SKM-1 (cell line): ENCODE measurements around the gene TBCC.

Experiments used
- DNase-seq: peaks from one replicate; lab custom pipeline; 2025; ENCODE audit not compliant: unreplicated experiment; lab: John Stamatoyannopoulos, UW

TBCC gene

DNA sequence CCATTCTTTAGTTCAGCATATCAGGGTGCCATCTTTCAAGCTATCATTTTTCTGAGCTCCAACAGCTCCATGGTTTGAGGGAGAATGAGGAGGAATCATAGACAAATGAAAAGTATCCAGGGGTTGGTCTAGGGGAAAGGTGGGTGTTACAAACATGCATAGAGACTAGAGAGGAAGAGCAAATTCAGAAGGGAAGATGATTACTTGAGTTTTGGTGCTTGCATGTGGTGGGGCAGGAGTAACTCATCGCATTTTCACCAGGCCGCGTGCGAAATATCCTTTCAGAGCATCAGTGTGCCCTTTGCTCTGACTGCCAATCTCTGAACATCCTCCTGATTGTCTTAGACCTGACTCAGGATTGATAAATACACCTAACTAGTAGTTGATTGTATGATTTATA, 28.3 kb upstream of the TBCC start:
- no peak for DNase-seq

GRCh38 chr6:42771741-42772100, 25.8 kb upstream of the TBCC start:
- no peak for DNase-seq

DNA sequence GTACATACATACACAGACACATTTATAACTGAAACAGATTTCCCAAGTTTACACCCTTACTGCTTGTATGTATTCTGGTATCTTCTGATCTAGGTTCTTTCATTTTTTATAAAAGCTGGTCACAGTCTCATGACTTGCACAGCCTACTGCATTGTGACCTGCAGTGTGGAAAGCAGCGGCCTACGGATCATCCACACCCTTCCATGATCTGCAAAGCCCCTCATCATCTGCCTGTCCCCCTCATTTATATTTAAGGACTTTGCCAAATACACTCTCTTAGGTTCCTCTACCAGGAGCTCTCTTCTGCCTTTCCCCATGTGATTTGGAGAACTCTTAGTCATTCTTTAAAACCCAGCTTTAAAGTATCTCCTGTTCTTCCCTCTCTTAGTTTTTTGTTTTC, 23.9 kb upstream of the TBCC start:
- DNase-seq, result no peak

DNA sequence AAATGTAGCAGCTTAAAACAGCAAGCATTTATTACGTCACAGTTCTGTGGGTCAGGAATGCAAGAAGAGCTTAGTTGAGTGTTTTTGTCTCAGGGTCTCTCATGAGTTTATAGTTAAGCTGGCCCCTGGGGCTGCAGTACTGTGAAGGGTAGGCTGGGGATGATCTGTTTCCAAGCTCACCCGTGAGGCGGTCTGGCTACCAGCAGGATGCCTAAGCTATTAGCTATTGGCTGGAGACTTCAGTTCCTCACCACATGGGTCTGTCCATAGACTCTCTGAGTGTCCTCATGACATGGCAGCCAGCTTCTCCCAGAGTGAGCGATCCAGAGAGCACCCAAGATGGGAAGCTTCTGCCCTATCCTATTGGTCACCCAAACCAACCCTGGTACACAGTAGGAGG, 23.1 kb upstream of the TBCC start:
- no peak for DNase-seq

GRCh38 chr6:42766163-42766670, 20.3 kb upstream of the TBCC start:
- no peak for DNase-seq

GRCh38 chr6:42764911-42765648, 19.2 kb upstream of the TBCC start:
- no peak for DNase-seq

DNA sequence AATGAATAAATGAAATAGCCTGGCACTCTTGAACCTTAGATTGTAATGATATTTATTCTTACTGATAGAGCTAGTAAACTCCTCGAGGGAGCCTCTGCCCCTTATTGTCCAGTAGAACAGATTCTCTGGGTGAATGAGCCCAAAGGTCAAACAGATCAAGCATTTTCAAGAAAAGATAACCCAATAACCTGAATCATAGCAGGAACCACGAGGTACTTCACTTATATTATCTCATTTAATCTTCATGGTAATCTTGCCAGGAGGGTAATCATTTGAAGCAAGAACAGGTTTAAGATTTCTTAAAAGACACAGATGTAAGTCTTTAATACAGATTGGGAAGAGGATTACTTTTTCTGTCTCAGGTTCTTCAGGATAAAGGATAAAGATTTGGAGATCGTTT, 17.0 kb upstream of the TBCC start:
- no peak for DNase-seq

DNA sequence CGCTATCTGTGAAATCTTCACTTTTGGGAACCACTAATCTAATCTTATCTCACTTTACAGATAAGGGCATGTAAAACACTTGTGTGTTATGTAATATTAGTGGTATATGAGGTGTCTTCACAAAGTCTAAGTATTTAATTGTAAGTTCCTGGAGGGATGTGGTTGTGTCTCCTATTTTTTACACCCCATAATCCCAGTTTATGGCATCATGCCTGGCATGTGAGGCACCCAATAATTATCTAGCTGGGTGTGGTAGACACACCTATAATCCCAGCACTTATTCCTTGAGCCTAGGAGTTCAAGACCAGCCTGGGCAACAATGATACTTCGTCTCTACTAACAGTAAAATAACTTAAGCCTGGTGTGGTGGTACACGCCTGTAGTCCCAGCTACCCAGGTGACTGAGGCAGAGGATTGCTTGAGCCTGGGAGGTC, 16.5 kb upstream of the TBCC start:
- DNase-seq, result no peak

GRCh38 chr6:42761287-42762067, 15.6 kb upstream of the TBCC start:
- DNase-seq, result no peak

- DNase-seq, result no peak
Observed at GRCh38 chr6:42758756-42759430, 13.0 kb upstream of the TBCC start.

DNA sequence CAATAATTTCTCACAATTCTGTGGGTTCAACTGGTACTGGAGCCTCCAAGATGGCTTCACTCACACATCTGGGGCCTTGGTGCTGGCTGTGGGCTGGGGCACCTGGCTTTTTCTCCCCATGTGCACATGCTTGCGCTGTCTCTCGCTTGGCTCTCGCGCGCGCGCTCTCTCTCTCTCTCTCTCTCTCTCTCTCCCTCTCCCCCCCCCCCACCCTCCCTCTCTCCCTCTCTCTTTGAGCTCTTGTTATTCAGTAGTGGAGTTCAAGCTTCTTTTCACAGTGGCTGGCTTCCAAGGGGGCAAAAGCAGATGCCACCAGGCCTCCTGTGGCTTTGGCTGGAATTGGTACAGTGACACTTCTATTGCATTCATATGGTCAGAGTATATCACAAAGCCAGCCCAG, 10.8 kb upstream of the TBCC start:
- no peak for DNase-seq

DNA sequence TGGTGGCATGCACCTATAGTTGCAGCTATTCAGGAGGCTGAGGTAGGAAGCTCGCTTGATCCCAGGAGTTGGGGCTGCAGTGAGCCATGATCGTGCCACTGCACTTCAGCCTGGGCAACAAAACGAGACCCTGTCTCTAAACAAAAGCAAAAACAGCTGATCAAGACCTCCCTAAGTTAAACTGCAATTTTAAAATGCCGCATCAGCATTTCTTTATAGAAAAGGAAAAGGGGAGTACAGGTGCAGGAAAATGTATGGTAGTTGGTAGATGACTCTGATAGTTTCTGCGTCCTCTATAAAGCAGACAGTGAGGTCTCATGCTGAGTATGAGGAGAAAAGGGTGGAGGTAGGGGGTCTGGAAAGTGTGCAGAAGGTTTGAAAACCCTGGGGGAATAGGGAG, 8.9 kb upstream of the TBCC start:
- no peak for DNase-seq

- DNase-seq, result no peak
Observed at GRCh38 chr6:42751055-42751454, 5.2 kb upstream of the TBCC start.

- no peak for DNase-seq
Observed at GRCh38 chr6:42748203-42748898, 2.4 kb upstream of the TBCC start.

DNA sequence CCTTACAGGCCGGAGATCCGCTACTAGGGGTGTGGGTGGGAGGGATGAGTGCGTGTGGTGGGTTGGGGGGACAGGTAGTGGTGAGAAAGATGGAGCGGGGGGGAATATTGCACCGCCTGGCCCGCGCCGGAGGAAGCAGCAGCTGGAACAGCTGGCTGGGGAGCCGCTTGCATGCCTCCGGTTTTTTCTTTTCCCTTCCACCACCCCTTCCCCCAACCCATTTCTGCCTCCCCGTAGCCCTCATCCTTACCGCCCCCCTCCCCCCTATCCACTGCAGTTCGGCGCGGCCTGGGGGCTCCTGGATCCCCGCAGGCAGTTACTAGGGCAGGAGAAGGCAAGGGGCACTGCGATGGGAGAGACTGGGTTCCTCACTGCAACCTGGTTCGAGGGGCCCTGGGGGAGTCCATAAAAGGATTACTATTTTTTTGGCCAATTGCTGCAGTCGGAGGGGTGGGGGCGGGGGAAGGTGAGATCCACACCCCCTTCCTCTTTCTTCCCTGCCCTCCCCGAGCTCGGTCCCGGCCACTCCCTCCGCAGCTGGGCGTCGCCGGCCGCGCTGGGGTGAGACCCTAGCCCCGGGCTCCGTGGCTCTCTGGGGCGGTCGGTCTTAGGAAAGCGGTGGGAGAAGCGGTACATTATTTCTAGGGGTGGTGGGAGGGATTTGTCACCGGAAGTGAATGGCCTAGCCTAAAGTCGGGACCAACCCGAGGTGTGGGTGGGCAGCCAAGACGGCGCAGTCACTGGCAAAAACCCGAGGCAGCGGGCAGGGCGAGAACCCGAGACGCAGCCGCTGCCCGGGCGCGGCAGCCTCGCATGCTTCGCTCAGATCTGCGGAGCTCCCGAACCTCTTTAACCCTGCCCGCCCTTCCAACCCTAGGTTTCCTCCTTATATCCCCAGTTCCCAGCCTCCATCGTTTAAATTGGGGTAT, 824 bp upstream of the TBCC start:
- DNase-seq, result peak; percentile 67

DNA sequence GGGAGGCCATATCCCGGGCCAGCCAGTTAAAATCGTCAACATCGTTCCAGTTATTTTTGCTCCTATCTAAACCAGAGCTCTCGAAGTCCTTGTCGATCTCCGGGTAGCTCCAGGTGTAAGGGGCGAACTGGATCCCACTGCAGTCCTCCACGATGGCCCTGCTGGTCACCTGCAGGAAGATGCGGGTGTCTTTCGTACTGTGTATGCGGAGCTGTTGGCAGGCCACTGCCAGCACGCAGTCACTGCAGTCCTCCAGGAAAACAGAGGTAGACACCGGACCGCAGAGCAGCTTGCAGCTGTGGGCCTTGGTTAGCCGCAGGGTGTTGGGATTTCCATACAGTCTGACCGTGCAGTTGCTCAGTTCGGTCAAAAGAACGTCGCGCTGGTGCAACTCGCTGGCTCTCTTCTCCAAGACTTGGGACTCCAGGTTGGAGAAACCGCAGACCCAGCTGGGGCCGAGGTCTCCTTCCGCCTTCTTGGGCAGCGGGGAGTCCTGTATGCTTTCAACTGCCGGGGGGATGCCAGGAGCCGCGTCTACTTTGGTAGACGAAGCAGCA, 742 bp downstream of the TBCC start:
- no peak for DNase-seq

DNA sequence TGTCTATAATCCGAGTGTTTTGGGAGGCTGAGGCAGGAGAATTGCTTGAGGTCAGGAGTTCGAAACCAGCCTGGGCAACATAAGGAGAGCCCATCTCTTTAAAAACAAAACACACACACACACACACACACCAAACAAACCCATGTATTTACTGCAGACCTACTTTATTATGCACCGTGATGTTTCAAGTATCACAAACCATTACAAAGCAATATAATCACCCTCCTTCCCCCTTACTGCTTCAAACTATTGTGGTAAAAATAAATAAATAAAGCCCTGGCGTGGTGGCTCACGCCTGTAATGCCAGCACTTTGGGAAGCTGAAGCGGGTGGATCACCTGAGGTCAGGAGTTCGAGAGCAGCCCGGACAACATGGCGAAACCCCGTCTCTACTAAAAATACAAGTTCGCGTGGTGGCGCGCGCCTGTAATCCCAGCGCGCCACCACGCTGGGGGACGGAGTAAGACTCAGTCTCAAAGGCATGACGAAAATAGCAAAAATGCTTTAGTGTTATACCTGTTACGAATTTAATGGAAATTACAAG, 1.5 kb downstream of the TBCC start:
- no peak for DNase-seq

DNA sequence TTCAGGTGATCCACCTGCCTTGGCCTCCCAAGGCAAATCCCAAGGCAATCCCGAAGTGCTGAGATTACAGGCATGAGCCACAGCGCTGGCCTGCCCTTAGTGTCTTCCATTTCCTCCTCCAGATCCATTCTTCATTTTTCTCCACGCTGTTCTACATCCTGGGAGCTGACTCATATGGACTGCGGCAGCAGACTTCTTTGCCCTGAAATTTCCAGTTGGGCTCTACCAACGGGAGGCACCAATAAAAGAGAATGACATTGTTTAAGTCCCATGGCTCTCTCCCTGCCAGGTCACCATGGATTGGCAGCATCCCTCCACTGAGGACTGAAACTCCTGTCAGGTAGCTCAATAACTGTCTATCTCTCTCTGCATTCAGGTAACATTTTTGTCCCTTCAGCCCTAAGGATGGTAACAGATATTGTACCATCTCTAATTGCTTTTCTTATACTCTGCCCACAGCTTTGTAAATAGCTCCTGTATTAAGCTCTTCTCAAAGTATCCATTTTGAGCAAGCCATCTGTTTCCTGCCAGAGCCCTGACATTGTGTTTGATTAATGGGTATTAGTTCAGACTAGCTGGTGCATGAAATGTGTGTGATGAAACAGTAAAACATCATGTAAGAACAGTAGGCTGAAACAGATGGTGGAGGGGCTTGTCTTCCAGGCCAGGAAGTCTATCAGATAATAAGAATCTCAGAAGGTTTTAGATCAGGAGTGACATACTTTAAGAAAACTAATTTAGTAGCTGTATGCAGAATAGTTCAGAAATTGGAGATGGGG, 3.6 kb downstream of the TBCC start:
- no peak for DNase-seq

- no peak for DNase-seq
Observed at GRCh38 chr6:42740725-42741124, 5.2 kb downstream of the TBCC start.
